GM21360 (cell line): Measurements from ENCODE around the gene AHCYL2.
A peak's percentile ranks its signal among the peaks of the same experiment; 100 is the strongest.
"Not testable (repeated sequence)": the region's sequence is repeated elsewhere in the genome, so short reads cannot be mapped to it uniquely, and the experiment has no call there.

Source experiments
- ATAC-seq: cut with Tn5 transposase; IDR thresholded peaks from one replicate; pipeline ENCODE4 v1.9.1; 2021; ENCODE audit warnings: mild to moderate bottlenecking, moderate library complexity; ENCODE audit not compliant: unreplicated experiment

AHCYL2 gene

GRCh38 chr7:129208667-129209066 is 16.2 kb upstream of the AHCYL2 start:
- ATAC-seq, result no peak

GRCh38 chr7:129209067-129209926 is 15.5 kb upstream of the AHCYL2 start:
- ATAC-seq, result no peak

GRCh38 chr7:129210256-129210988 is 14.4 kb upstream of the AHCYL2 start:
- ATAC-seq, result no peak

GRCh38 chr7:129210989-129211312 is 13.9 kb upstream of the AHCYL2 start:
- ATAC-seq, result no peak

- ATAC-seq, result no peak
Observed at GRCh38 chr7:129212126-129212525, 12.7 kb upstream of the AHCYL2 start.

- ATAC-seq, result no peak
Observed at GRCh38 chr7:129212596-129212995, 12.2 kb upstream of the AHCYL2 start.

GRCh38 chr7:129213828-129214227 is 11.0 kb upstream of the AHCYL2 start:
- ATAC-seq, result no peak

- not testable (repeated sequence) for ATAC-seq
Observed at GRCh38 chr7:129215691-129216090, 9.1 kb upstream of the AHCYL2 start.

GRCh38 chr7:129216101-129216715 is 8.6 kb upstream of the AHCYL2 start:
- ATAC-seq, result not testable (repeated sequence)

GRCh38 chr7:129216821-129217416 is 7.9 kb upstream of the AHCYL2 start:
- not testable (repeated sequence) for ATAC-seq

GRCh38 chr7:129218514-129219062 is 6.2 kb upstream of the AHCYL2 start:
- ATAC-seq, result no peak

GRCh38 chr7:129219166-129219565 is 5.7 kb upstream of the AHCYL2 start:
- not testable (repeated sequence) for ATAC-seq

- ATAC-seq, result no peak
Observed at GRCh38 chr7:129222064-129222463, 2.8 kb upstream of the AHCYL2 start.

- ATAC-seq, result peak; percentile 36
Observed at GRCh38 chr7:129225206-129225930, 538 bp downstream of the AHCYL2 start.

- ATAC-seq, result no peak
Observed at GRCh38 chr7:129225931-129226572, 1.2 kb downstream of the AHCYL2 start.

GRCh38 chr7:129227646-129228578 is 3.1 kb downstream of the AHCYL2 start:
- ATAC-seq, result no peak

- ATAC-seq, result no peak
Observed at GRCh38 chr7:129228633-129229032, 3.8 kb downstream of the AHCYL2 start.

GRCh38 chr7:129231666-129232065 is 6.8 kb downstream of the AHCYL2 start:
- no peak for ATAC-seq

- ATAC-seq, result no peak
Observed at GRCh38 chr7:129238546-129238945, 13.7 kb downstream of the AHCYL2 start.
